Measurements from ENCODE around the gene RAC3. TPM values are rescaled to one million over a fixed set of nuclear protein-coding genes. Genes with fewer than 3 reads are reported as not detected.

RAC3 gene
- total RNA-seq, 1 experiment from 2014 or later: 84.8 TPM

DNA sequence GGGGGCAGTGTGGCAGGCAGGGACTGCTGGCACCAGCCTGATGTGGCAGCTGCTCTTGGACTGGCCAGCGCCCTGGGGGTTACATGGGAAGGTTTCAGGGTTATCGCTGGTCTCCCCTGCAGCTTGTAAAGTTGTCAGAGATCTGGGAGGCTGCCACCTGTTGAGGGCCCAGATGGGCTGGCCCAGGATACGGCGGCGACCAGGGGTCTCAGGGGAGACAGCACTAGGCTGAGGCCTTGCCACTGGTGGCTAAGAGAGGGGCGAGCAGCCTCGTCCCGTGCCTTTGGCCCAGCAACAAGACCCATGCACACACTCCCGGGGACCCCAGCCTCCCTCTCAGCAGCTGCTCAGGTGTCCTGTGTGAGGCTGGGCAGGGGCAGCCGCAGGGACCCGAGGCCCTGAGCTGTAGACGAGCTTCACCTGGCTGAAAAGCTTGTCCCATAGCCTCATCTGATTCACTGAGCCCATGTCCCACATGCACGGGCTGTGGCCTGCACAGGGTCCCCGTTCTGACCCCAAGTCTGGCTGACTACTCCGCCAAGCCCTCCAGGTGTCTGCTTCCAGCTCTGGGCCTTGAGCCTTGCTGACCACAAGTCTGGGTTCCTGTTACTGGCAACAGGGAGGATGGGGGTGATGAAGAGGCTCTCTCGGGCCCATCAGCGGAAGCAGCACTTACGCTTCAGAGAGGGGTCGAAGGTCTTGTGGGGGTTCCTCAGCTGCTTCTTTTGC is 28.0 kb downstream of the RAC3 start:
- Histone ChIP-seq H2BK12ac (ENCODE audit: insufficient read length, low read depth, low read length) (no peak overlapping the region), H4K20me1 (ENCODE audit: control insufficient read depth, insufficient read depth, insufficient read length) (peaks cover 3% of the 10 kb centered on the region), H3K9ac (ENCODE audit: extremely low read depth, insufficient read length, low read length) (no peak overlapping the region), H3K4ac (ENCODE audit: low read depth, low read length) (no peak overlapping the region), H3K18ac (ENCODE audit: insufficient read length, low read depth, low read length) (no peak overlapping the region), H4K8ac (replicated peaks; ENCODE audit: insufficient read length, low read depth, low read length) (no peak overlapping the region), H3K56ac (ENCODE audit: insufficient read length, low read depth, low read length) (no peak overlapping the region), H3K79me1 (ENCODE audit: insufficient read depth, low read depth, low read length, poor library complexity, severe bottlenecking) (no peaks in the 10 kb centered on the region), H3K23ac (ENCODE audit: insufficient read length, low read depth, low read length) (no peak overlapping the region), H3K27me3 (ENCODE audit: insufficient read depth, low read length) (no peaks in the 10 kb centered on the region), H4K91ac (ENCODE audit: insufficient read length, low read depth, low read length) (no peak overlapping the region), H2BK120ac (ENCODE audit: low read depth, low read length, poor library complexity, severe bottlenecking) (no peak overlapping the region), H3K79me2 (ENCODE audit: insufficient read depth, low read length) (no peaks in the 10 kb centered on the region), H2AFZ (ENCODE audit: low read length) (no peak overlapping the region), H2BK15ac (ENCODE audit: low read depth, low read length) (no peak overlapping the region), H4K5ac (ENCODE audit: insufficient read length, low read depth, low read length) (no peak overlapping the region), H3K23me2 (ENCODE audit: insufficient read length, low read depth, low read length, poor library complexity, severe bottlenecking) (no peaks in the 10 kb centered on the region), H3K27ac (ENCODE audit: insufficient read length, low read depth, low read length) (no peak overlapping the region), H2AK5ac (ENCODE audit: insufficient read length, low read length) (no peak overlapping the region), H3T11ph (ENCODE audit: low read length) (no peak overlapping the region), H3K4me1 (ENCODE audit: insufficient read depth, low read length) (no peaks in the 10 kb centered on the region), H2BK5ac (ENCODE audit: insufficient read length, low read length) (no peak overlapping the region), H3K14ac (ENCODE audit: insufficient read depth, low read length) (no peak overlapping the region), H3K4me2 (ENCODE audit: insufficient read depth, insufficient read length, low read length) (no peak overlapping the region), H2BK20ac (ENCODE audit: low read depth, low read length, poor library complexity, severe bottlenecking) (no peak overlapping the region), H3K9me3 (ENCODE audit: control insufficient read depth, low read depth, low read length) (no peaks in the 10 kb centered on the region)
- H3K4me3 Mint-ChIP-seq: no peak overlapping the region
- DNase-seq: no peak
- no CpG with 5 or more reads among the region's 19 CpGs for WGBS (ENCODE audit: extremely low coverage, insufficient read length, low lambda C conversion rate)
- no peaks in the 10 kb centered on the region for H3K4me1 Mint-ChIP-seq
- H3K27ac Mint-ChIP-seq: no peak overlapping the region
- TF ChIP-seq CTCF (conservative IDR thresholded peaks at IDR 0.05): no peak
- peaks cover 6 to 44% (median 43%) of the 10 kb centered on the region in 3 experiments for H3K36me3 Mint-ChIP-seq (ENCODE audit: insufficient read depth in 1 of 3, low read depth in 3 of 3)
- no peaks in the 10 kb centered on the region for H3K9me3 Mint-ChIP-seq
- no peaks in the 10 kb centered on the region for H3K27me3 Mint-ChIP-seq (ENCODE audit: low read depth)

Data from H9 (cell line).